Measurements from ENCODE around the gene BZW2.
"Not testable (repeated sequence)": the region's sequence is repeated elsewhere in the genome, so short reads cannot be mapped to it uniquely, and the experiment has no call there.

The BZW2 gene

GRCh38 chr7:16670731-16671344 lies 24.9 kb downstream of the BZW2 start:
- DNase-seq (ENCODE audit: low spot score): no peak

DNA sequence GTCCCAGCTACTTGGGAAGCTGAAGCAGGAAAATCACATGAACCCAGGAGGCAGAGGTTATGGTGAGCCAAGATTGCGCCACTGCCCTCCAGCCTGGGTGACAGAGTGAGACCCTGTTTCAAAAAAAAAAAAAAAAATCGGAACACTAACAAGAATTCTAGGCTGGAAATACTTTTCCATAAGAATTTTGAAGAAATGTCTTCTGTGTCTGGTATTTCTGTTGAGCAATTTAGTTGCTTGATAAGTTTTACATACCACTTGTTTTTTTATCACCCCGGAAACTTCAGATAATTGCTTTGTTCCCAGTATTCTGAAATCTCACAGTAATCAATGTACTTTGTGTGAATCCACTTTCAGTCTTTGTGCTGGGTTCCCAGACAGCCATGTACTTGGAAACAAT lies 25.8 kb downstream of the BZW2 start:
- TF ChIP-seq CTCF (IDR thresholded peaks at IDR 0.05; ENCODE audit: extremely low read depth, missing control alignments): no peak
- DNase-seq (ENCODE audit: low spot score): no peak

More at GRCh38 chr7:16670731-16671344, 24.9 kb downstream of the BZW2 start:
- no peak for TF ChIP-seq CTCF (IDR thresholded peaks at IDR 0.05; ENCODE audit: extremely low read depth, missing control alignments)

GRCh38 chr7:16675277-16675676 lies 29.3 kb downstream of the BZW2 start:
- no peak for TF ChIP-seq CTCF (IDR thresholded peaks at IDR 0.05; ENCODE audit: extremely low read depth, missing control alignments)
- no peak for DNase-seq (ENCODE audit: low spot score)

DNA sequence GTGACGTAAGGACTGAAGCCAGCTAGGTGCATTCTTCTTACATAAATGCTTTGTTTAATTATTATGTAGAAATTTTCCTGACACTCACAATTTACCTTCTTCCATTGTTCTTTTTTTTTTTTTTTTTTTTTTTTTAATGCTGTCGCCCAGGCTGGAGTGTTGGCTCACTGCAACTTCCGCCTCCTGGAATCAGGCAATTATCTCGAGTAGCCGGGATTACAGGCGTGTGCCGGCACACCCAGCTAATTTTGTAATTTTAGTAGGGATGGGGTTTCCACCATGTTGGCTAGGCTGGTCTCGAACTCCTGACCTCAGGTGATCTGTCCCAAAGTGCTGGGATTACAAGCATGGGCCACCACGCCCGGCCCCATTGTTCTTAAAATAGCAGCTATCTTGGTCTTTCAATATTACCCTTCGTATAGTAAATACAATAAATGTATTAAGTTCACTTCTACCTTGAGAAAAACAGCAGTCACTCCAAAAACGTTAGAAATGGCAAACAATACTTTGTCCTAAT lies 32.1 kb downstream of the BZW2 start:
- TF ChIP-seq CTCF (IDR thresholded peaks at IDR 0.05; ENCODE audit: extremely low read depth, missing control alignments): no peak
- no peak for DNase-seq (ENCODE audit: low spot score)

DNA sequence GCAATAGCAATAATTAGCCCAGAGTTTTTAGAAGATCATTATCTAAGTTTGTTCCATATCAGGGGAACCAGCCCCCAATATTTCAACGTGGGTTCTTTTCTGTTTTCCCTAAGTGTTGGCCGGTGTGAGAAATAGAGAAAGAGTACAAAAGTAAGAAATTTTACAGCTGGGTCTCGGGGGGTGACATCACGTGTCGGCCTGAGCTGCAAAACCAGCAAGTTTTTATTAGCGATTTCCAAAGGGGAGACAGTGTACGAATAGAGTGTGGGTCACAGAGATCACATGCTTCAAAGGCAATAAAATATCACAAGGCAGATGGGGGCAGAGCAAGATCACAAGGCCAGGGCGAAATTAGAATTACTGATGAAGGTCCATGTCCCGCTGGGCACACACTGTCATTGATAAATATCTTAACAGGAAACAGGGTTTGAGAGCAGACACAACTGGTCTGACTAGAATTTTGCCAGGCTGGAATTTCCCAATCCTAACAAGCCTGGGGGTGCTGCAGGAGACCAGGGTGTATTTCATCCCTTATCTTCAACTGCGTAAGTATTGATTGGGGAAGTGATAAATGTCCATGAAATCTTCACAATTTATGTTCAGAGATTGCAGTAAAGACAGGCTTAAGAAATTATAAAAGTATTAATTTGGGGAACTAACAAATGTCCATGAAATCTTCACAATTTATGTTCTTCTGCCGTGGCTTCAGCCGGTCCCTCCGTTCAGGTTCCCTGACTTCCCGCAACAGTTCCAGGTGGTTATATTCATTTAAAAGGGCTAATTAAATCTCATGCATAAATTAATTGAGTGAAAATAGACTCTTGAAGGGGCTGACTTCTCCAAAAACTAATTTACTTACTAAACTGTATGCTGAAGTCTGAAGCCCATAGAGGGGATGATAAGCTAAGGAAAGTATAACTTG lies 32.9 kb downstream of the BZW2 start:
- not testable (repeated sequence) for DNase-seq (ENCODE audit: low spot score)

DNA sequence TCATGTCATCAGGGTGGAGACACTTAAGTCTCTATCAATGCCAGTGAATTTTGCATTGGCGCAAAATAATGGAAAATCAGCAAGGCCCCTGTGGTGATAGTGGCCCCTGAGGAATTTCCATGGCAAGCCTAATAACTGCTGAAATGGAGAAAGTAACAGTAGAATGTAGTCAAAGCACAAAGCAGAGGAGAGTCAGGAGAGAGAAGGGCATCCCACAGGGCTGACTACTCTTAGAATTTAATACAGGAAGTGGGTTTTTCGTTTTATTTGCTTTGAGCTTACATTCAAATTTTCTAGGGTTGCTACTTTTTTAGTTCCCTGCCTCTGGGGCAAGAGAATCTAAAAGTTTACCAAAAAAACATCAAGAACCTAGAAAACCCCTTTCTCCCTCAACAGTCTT lies 39.0 kb downstream of the BZW2 start:
- no peak for DNase-seq (ENCODE audit: low spot score)
- TF ChIP-seq CTCF (IDR thresholded peaks at IDR 0.05; ENCODE audit: extremely low read depth, missing control alignments): no peak

- TF ChIP-seq CTCF (IDR thresholded peaks at IDR 0.05; ENCODE audit: extremely low read depth, missing control alignments): no peak
- no peak for DNase-seq (ENCODE audit: low spot score)
Observed at GRCh38 chr7:16685535-16685934, 39.6 kb downstream of the BZW2 start.

Measured in GM20000 (cell line).